Ishikawa (cell line): ENCODE results near the gene ABCC1.

ENCODE experiments used
- EP300 ChIP-seq: IDR thresholded peaks from 2 replicates; pipeline ENCODE4 v1.6.1; 2012; ENCODE audit warnings: borderline replicate concordance
- RAD21 ChIP-seq: IDR thresholded peaks from 2 replicates; pipeline ENCODE4 v1.6.1; 2012; ENCODE audit warnings: low read depth
- REST ChIP-seq: IDR thresholded peaks from 2 replicates; pipeline ENCODE4 v1.6.1; 2012; ENCODE audit warnings: low read depth, mild to moderate bottlenecking

- TF ChIP-seq EP300 = no peak
- no peak for TF ChIP-seq RAD21
- TF ChIP-seq REST = no peak
These were observed 88.1 kb downstream of the ABCC1 start for GRCh38 chr16:16037521-16037920.
